GM12865 (cell line): Measurements from ENCODE around the gene C1orf116.

ENCODE experiments used
- DNase-seq: peaks from one replicate; pipeline ENCODE4 v3.0.0; 2010; ENCODE audit warnings: low read depth
- H3K4me3 ChIP-seq: 2 replicates; pipeline ENCODE4 v1.5.1; 2011; ENCODE audit warnings: mild to moderate bottlenecking, low read depth, low read length, control low read depth
- CTCF ChIP-seq: IDR thresholded peaks from 2 replicates; pipeline ENCODE4 v1.5.1; 2011; ENCODE audit warnings: low read length, control low read depth, low read depth, inconsistent platforms; ENCODE audit not compliant: insufficient read depth; ENCODE audit errors: missing control alignments

The C1orf116 gene

GRCh38 chr1:207032528-207033017 lies at the start of gene C1orf116:
C1orf116 (minus strand) TSS chr1:207032756; CDS start chr1:207027598, 5,158 bp downstream.
- no peak for DNase-seq
- no peak within 1 kb of the TSS for H3K4me3 ChIP-seq
- no peak for TF ChIP-seq CTCF

GRCh38 chr1:207081806-207082205 lies 49.2 kb upstream of the C1orf116 start:
- no peak overlapping the region for H3K4me3 ChIP-seq
- no peak for DNase-seq
- no peak for TF ChIP-seq CTCF

GRCh38 chr1:207081088-207081487 lies 48.5 kb upstream of the C1orf116 start:
- TF ChIP-seq CTCF: no peak
- DNase-seq: no peak
- no peak overlapping the region for H3K4me3 ChIP-seq

GRCh38 chr1:207079706-207080241 lies 47.2 kb upstream of the C1orf116 start:
- no peak for TF ChIP-seq CTCF
- no peak overlapping the region for H3K4me3 ChIP-seq
- DNase-seq: no peak

- TF ChIP-seq CTCF: no peak
- DNase-seq: no peak
- no peak overlapping the region for H3K4me3 ChIP-seq
These were observed 46.1 kb upstream of the C1orf116 start for GRCh38 chr1:207078578-207079132.

GRCh38 chr1:207077470-207078377 lies 45.2 kb upstream of the C1orf116 start:
- TF ChIP-seq CTCF: peak; percentile 89
- peak; percentile 82 for DNase-seq
- no peak overlapping the region for H3K4me3 ChIP-seq
